ENCODE data around the gene ELOA. TPM values are rescaled to one million over a fixed set of nuclear protein-coding genes. Genes with fewer than 3 reads are reported as not detected.
A peak's percentile ranks its signal among the peaks of the same experiment; 100 is the strongest.

The ELOA gene
- total RNA-seq, 3 donors from 2014 or later (not counting 1 experiment from before 2014, with no cell fraction given), result 28.7 to 48.2 (median 36.9) TPM

GRCh38 chr1:23695667-23696066 is 47.6 kb upstream of the ELOA start:
- H3K9me3 Mint-ChIP-seq, result no peaks in the 10 kb centered on the region
- H3K27me3 ChIP-seq (ENCODE audit: control insufficient read depth, insufficient read depth, low read length), result no peaks in the 10 kb centered on the region
- ATAC-seq (no peak), DNase-seq (no peak)
- H3K9me3 ChIP-seq (ENCODE audit: control insufficient read depth, insufficient read depth, low read length), result no peaks in the 10 kb centered on the region
- TF ChIP-seq CTCF (IDR thresholded peaks at IDR 0.05), result no peak
- H3K27ac ChIP-seq (ENCODE audit: low read length), result no peak overlapping the region
- intact Hi-C loops (cut with micrococcal nuclease), result no loop called here
- H3K4me3 Mint-ChIP-seq, result no peak overlapping the region
- peak overlapping the region; percentile 32 to 72 for H3K27ac Mint-ChIP-seq
- H3K4me1 ChIP-seq (ENCODE audit: control insufficient read depth, insufficient read depth, low read length), result peaks cover 22% of the 10 kb centered on the region
- H3K4me1 Mint-ChIP-seq, result peaks cover 65 to 69% of the 10 kb centered on the region in 2 donors
- H3K27me3 Mint-ChIP-seq (ENCODE audit: low read depth in 2 of 2), result no peaks in the 10 kb centered on the region
- peaks cover 22% of the 10 kb centered on the region for H3K36me3 Mint-ChIP-seq
- no peak overlapping the region for H3K4me3 ChIP-seq (ENCODE audit: low read length)
- WGBS (ENCODE audit: insufficient coverage), result 94% methylated on average over 3 of the region's 3 CpGs
- H3K36me3 ChIP-seq (ENCODE audit: control insufficient read depth, insufficient read depth, low read length), result peaks cover 72% of the 10 kb centered on the region

- H3K27ac ChIP-seq (ENCODE audit: low read length), result no peak overlapping the region
- H3K9me3 ChIP-seq (ENCODE audit: control insufficient read depth, insufficient read depth, low read length), result no peaks in the 10 kb centered on the region
- 91% methylated on average over 6 of the region's 6 CpGs for WGBS (ENCODE audit: insufficient coverage)
- peaks cover 17% of the 10 kb centered on the region for H3K4me1 ChIP-seq (ENCODE audit: control insufficient read depth, insufficient read depth, low read length)
- intact Hi-C loops (cut with micrococcal nuclease), result no loop called here
- H3K9me3 Mint-ChIP-seq, result no peaks in the 10 kb centered on the region
- TF ChIP-seq CTCF (IDR thresholded peaks at IDR 0.05), result no peak
- ATAC-seq (no peak), DNase-seq (no peak)
- H3K27ac Mint-ChIP-seq, result peak overlapping the region; percentile 34 to 72
- peaks cover 22% of the 10 kb centered on the region for H3K36me3 Mint-ChIP-seq
- no peak overlapping the region for H3K4me3 ChIP-seq (ENCODE audit: low read length)
- H3K36me3 ChIP-seq (ENCODE audit: control insufficient read depth, insufficient read depth, low read length), result peaks cover 74% of the 10 kb centered on the region
- peaks cover 65 to 72% of the 10 kb centered on the region in 2 donors for H3K4me1 Mint-ChIP-seq
- no peaks in the 10 kb centered on the region for H3K27me3 Mint-ChIP-seq (ENCODE audit: low read depth in 2 of 2)
- no peaks in the 10 kb centered on the region for H3K27me3 ChIP-seq (ENCODE audit: control insufficient read depth, insufficient read depth, low read length)
- H3K4me3 Mint-ChIP-seq, result peak overlapping the region; percentile 14
These were observed 46.8 kb upstream of the ELOA start for GRCh38 chr1:23696335-23696989.

- Histone ChIP-seq H3K36me3 (ENCODE audit: control insufficient read depth, insufficient read depth, low read length) (peaks cover 71% of the 10 kb centered on the region), H3K4me3 (ENCODE audit: low read length) (no peak overlapping the region), H3K9me3 (ENCODE audit: control insufficient read depth, insufficient read depth, low read length) (no peaks in the 10 kb centered on the region), H3K4me1 (ENCODE audit: control insufficient read depth, insufficient read depth, low read length) (peaks cover 5% of the 10 kb centered on the region), H3K27ac (ENCODE audit: low read length) (no peak overlapping the region), H3K27me3 (ENCODE audit: control insufficient read depth, insufficient read depth, low read length) (no peaks in the 10 kb centered on the region)
- Mint-ChIP-seq H3K9me3 (no peaks in the 10 kb centered on the region), H3K27ac (peak overlapping the region in 1 of 2 donors; percentile 34), H3K4me3 (no peak overlapping the region), H3K4me1 (peaks cover 51 to 52% of the 10 kb centered on the region in 2 donors), H3K36me3 (peaks cover 22% of the 10 kb centered on the region), H3K27me3 (ENCODE audit: low read depth in 2 of 2) (no peaks in the 10 kb centered on the region)
- ATAC-seq (no peak), DNase-seq (no peak)
- WGBS (ENCODE audit: insufficient coverage), result 81% methylated on average over 5 of the region's 5 CpGs
- no peak for TF ChIP-seq CTCF (IDR thresholded peaks at IDR 0.05)
- intact Hi-C loops (cut with micrococcal nuclease), result no loop called here
These were observed 44.8 kb upstream of the ELOA start for GRCh38 chr1:23698466-23698865.

Measured in natural killer cell (primary cell).